AG10803 (cell line): ENCODE measurements around the gene BCAN.

ENCODE experiments used
- DNase-seq: peaks from one replicate; pipeline ENCODE4 v3.0.0; 2010; ENCODE audit warnings: low read depth
- H3K4me3 ChIP-seq: 2 replicates; pipeline ENCODE4 v1.5.1; 2011; ENCODE audit warnings: mild to moderate bottlenecking, low read length, control low read depth
- CTCF ChIP-seq: conservative IDR thresholded peaks from 2 replicates; pipeline ENCODE4 v1.5.1; 2011; ENCODE audit warnings: mild to moderate bottlenecking, low read length, control low read depth, inconsistent platforms

BCAN gene

GRCh38 chr1:156618853-156619581, 22.9 kb upstream of the BCAN start, which contains the start of gene HAPLN2:
HAPLN2 (plus strand) TSS chr1:156619415; CDS start chr1:156623491, 4,076 bp downstream.
- peak; percentile 45 for TF ChIP-seq CTCF
- DNase-seq, result no peak

GRCh38 chr1:156619582-156619955, 22.3 kb upstream of the BCAN start:
- no peak overlapping the region for H3K4me3 ChIP-seq

More at GRCh38 chr1:156618853-156619581, 22.9 kb upstream of the BCAN start, which contains the start of gene HAPLN2:
- no peak within 1 kb of the TSS for H3K4me3 ChIP-seq

GRCh38 chr1:156622581-156623297, 19.2 kb upstream of the BCAN start:
- no peak for TF ChIP-seq CTCF
- no peak for DNase-seq
- no peak overlapping the region for H3K4me3 ChIP-seq

More at GRCh38 chr1:156619582-156619955, 22.3 kb upstream of the BCAN start:
- DNase-seq, result no peak
- no peak for TF ChIP-seq CTCF

- TF ChIP-seq CTCF, result peak; percentile 41
- DNase-seq, result peak; percentile 18
- H3K4me3 ChIP-seq, result peak overlapping the region; percentile 30; the same call in 1 of the 2 replicates
Observed at GRCh38 chr1:156623946-156624813, 17.7 kb upstream of the BCAN start.

GRCh38 chr1:156624814-156625435, 17.0 kb upstream of the BCAN start:
- no peak for DNase-seq
- TF ChIP-seq CTCF, result no peak
- no peak overlapping the region for H3K4me3 ChIP-seq

GRCh38 chr1:156625436-156626078, 16.4 kb upstream of the BCAN start:
- TF ChIP-seq CTCF, result peak; percentile 71
- H3K4me3 ChIP-seq, result no peak overlapping the region
- peak; percentile 23 for DNase-seq
